Measurements from ENCODE around the gene APBB1. TPM values are rescaled to one million over a fixed set of nuclear protein-coding genes. Genes with fewer than 3 reads are reported as not detected.

Gene APBB1
- total RNA-seq, 1 donor from 2014 or later, result 90.0 TPM

DNA sequence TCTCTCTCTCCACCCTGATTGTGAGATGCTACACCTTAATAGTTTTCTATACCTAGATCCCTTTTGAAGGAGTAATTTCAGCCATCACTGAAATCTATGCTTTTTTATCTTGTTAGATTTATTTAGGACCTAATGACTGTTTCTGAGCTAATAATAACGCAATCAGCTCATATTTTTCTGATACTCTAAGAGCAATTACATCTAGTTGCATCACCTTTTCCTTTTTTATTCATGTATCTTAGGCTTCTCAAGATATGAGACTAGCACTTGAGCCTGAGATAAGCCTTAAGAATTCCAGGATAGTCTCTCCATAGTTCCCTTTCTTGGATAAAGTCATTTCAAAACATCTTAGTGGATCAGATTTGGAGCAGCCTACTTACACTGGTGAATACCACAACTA is 73.5 kb downstream of the APBB1 start:
- H3K9me3 Mint-ChIP-seq, result no peaks in the 10 kb centered on the region
- no peak overlapping the region for H3K4me3 Mint-ChIP-seq
- H3K27me3 Mint-ChIP-seq (ENCODE audit: low read depth), result no peaks in the 10 kb centered on the region
- H3K36me3 Mint-ChIP-seq (ENCODE audit: low read depth), result no peaks in the 10 kb centered on the region
- no peak overlapping the region for H3K27ac Mint-ChIP-seq (ENCODE audit: unreplicated experiment)
- H3K4me1 Mint-ChIP-seq, result no peaks in the 10 kb centered on the region
- DNase-seq (ENCODE audit: low read depth, low spot score), result no peak
- TF ChIP-seq, protein P1, sequence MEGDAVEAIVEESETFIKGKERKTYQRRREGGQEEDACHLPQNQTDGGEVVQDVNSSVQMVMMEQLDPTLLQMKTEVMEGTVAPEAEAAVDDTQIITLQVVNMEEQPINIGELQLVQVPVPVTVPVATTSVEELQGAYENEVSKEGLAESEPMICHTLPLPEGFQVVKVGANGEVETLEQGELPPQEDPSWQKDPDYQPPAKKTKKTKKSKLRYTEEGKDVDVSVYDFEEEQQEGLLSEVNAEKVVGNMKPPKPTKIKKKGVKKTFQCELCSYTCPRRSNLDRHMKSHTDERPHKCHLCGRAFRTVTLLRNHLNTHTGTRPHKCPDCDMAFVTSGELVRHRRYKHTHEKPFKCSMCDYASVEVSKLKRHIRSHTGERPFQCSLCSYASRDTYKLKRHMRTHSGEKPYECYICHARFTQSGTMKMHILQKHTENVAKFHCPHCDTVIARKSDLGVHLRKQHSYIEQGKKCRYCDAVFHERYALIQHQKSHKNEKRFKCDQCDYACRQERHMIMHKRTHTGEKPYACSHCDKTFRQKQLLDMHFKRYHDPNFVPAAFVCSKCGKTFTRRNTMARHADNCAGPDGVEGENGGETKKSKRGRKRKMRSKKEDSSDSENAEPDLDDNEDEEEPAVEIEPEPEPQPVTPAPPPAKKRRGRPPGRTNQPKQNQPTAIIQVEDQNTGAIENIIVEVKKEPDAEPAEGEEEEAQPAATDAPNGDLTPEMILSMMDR (conservative IDR thresholded peaks at IDR 0.05), result no peak

Other genes starting within 250 kb of the APBB1 start
- not detected in 2 replicates for gene OR52B2, start 248.8 kb downstream of the APBB1 start, total RNA-seq
- not detected in 2 replicates for gene OR52W1, start 219.9 kb downstream of the APBB1 start, total RNA-seq
- not detected in 2 replicates for gene C11orf42, start 213.5 kb downstream of the APBB1 start, total RNA-seq
- gene FHIP1B, start 184.5 kb downstream of the APBB1 start, total RNA-seq, result 25.3 and 25.5 TPM in 2 replicates
- gene CNGA4, start 180.0 kb downstream of the APBB1 start, total RNA-seq, result 0.16 TPM in 1 of 2 replicates, not detected in the other
- gene CCKBR, start 159.3 kb downstream of the APBB1 start, total RNA-seq, result 0.51 TPM in 1 of 2 replicates, not detected in the other
- gene CAVIN3, start 98.6 kb downstream of the APBB1 start, total RNA-seq, result 5.8 and 9.9 TPM in 2 replicates
- gene SMPD1, start 28.6 kb downstream of the APBB1 start, total RNA-seq, result 14.6 and 17.7 TPM in 2 replicates
- 4.3 and 6.0 TPM in 2 replicates for gene HPX, start 21.9 kb upstream of the APBB1 start, total RNA-seq
- 20.6 and 26.2 TPM in 2 replicates for gene TRIM3, start 54.8 kb upstream of the APBB1 start, total RNA-seq
- 52.4 and 57.1 TPM in 2 replicates for gene ARFIP2, start 62.2 kb upstream of the APBB1 start, total RNA-seq
- gene TIMM10B, start 62.4 kb upstream of the APBB1 start, total RNA-seq, result 43.6 and 47.6 TPM in 2 replicates
- 10.2 and 12.6 TPM in 2 replicates for gene DNHD1, start 78.2 kb upstream of the APBB1 start, total RNA-seq
- 22.5 and 23.7 TPM in 2 replicates for gene RRP8, start 184.5 kb upstream of the APBB1 start, total RNA-seq
- 120 and 121 TPM in 2 replicates for gene ILK, start 184.7 kb upstream of the APBB1 start, total RNA-seq
- gene TAF10, start 193.1 kb upstream of the APBB1 start, total RNA-seq, result 133 and 143 TPM in 2 replicates
- 41.0 and 44.7 TPM in 2 replicates for gene TPP1, start 200.3 kb upstream of the APBB1 start, total RNA-seq
- 37.5 and 40.4 TPM in 2 replicates for gene DCHS1, start 236.7 kb upstream of the APBB1 start, total RNA-seq